Stimulated activated CD8-positive, alpha-beta memory T cell treated with anti-CD3 and anti-CD28 coated beads, Interleukin-15, amount 100 ng/mL, for 24 hours (primary cell): ENCODE results near the gene XXYLT1.
"Not testable (repeated sequence)": the region's sequence is repeated elsewhere in the genome, so short reads cannot be mapped to it uniquely, and the experiment has no call there.

Experiments used
- DNase-seq: peaks from one replicate; pipeline ENCODE4 v3.0.0-alpha.2; 2020; ENCODE audit warnings: low read depth

Gene XXYLT1

GRCh38 chr3:195042743-195043606 is 228.0 kb downstream of the XXYLT1 start:
- no peak for DNase-seq

DNA sequence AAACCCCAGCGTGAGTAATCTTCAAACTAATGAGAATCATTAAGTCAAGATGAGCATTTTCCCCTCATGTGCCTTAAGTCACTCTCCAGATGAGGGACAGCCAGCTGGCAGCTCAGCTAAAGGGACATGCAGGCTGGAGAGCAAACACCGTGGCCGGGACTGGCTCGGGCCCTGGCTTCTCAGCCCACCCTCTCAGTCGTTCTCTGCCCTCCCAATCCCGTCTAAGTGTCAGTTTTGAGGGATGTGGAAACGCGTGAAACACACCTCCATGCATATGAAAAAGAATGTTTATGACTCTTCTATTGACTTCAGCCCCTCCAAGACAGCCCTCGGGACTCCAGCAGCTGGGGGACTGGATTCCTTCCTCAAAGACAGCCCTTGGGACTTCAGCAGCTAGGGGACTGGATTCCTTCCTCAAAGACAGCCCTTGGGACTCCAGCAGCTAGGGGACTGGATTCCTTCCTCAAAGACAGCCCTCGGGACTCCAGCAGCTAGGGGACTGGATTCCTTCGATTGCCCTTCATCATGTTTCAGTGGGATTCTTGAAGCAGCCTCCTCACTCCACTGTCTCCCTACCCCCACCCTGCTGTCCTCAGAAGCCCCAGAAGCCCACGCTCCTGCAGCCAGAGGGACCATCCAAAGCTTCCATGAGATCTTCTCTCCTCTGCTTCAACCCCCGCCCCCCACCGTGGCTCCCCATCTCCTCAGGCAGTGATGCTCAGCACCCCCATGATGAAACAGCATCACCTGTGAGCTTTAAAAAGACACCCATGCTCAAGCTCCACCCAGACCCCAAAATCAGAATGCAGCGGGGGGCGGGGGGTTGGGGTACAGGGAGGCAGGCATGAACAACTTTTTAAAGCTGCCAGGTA is 228.9 kb downstream of the XXYLT1 start:
- DNase-seq = no peak

- DNase-seq = no peak
Observed at GRCh38 chr3:195040773-195041520, 230.0 kb downstream of the XXYLT1 start.

- no peak for DNase-seq
Observed at GRCh38 chr3:195040094-195040493, 230.9 kb downstream of the XXYLT1 start.

- no peak for DNase-seq
Observed at GRCh38 chr3:195039180-195039843, 231.6 kb downstream of the XXYLT1 start.

- DNase-seq = no peak
Observed at GRCh38 chr3:195038161-195038560, 232.8 kb downstream of the XXYLT1 start.

GRCh38 chr3:195037586-195037985 is 233.4 kb downstream of the XXYLT1 start:
- not testable (repeated sequence) for DNase-seq

GRCh38 chr3:195036974-195037373 is 234.0 kb downstream of the XXYLT1 start:
- no peak for DNase-seq

DNA sequence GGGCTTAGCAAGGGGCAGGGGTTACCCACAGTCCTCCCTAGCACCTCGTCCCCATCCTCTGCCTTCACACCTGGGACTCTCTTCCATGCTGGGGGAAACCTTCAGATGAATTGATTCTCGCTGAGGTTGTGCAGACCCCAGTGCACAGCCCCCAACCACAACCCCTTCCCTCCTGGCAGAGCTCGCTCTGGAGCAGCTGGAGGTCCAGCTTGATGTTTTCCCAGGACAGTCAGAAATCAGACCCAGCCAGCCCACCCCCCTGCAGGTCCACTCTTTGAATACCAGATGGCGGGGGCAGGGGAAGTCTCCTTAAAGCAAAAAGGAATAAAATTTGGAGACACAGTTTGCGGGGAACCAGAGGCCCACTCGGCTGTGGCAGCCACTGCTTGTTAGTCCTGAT is 234.4 kb downstream of the XXYLT1 start:
- no peak for DNase-seq

DNA sequence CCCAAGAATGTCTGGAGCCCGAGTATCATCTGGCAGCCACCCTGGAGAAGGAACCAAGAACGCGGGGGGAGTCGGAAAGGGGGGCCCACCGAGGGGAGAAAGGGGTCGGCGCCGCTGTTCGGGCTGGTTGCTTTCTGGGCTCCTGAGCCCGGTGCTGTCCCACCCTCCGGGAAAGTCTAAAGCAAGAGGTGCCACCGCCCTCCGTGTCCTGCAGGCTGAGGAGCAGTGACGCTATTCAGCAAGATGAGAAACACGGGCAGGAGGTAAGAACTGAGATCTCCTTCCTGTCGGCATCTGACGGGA is 234.8 kb downstream of the XXYLT1 start:
- DNase-seq = no peak

GRCh38 chr3:195035345-195036202 is 235.4 kb downstream of the XXYLT1 start:
- no peak for DNase-seq

GRCh38 chr3:195034541-195034940 is 236.4 kb downstream of the XXYLT1 start:
- DNase-seq = no peak

GRCh38 chr3:195034101-195034500 is 236.9 kb downstream of the XXYLT1 start:
- no peak for DNase-seq

DNA sequence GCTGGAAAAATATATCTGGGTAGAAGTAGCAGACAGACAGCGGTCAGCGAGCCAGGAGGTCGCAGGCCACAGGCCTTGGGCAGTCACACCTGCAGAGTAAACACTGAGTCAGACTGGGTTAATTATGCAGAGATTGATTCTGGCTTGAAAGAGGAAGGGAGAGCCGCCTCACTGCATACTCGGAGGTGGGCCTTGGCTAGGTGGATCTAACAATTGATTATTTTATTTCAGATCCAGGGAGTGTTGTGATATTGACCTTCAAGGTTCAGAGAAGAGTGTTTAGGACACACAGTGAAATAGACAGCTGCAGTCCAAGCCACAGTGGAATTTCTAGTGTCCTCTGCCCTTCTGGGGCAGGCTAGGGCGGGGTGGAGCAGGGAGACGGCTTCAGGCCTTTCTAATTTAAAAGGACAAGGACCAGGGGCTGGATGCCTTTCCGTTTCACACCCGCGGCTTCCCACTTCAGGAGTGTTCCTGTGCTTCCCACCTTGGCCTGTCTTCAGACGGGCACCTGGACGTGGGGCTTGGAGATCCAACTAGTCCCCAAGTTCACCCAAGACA is 237.3 kb downstream of the XXYLT1 start:
- DNase-seq = no peak

DNA sequence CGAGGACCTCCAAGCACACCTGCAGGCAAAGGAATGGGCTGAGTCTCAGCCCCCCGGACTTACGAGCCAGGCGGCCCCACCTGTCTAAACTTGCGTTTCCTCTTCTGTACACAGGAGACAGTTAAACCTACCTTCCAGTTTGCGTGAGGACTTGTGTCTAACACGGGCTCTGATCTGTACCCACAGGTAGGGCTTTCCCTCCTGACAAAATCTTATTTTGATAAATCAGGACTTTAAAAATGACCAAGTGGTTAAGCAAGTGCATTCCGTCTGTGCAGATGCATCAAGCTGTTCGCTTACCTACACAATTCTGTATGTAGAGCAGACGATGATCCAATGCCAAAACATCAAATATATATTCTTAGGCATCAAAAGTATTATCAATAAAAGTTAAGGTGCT is 238.0 kb downstream of the XXYLT1 start:
- DNase-seq = no peak

GRCh38 chr3:195032106-195032759 is 238.7 kb downstream of the XXYLT1 start:
- DNase-seq = no peak

DNA sequence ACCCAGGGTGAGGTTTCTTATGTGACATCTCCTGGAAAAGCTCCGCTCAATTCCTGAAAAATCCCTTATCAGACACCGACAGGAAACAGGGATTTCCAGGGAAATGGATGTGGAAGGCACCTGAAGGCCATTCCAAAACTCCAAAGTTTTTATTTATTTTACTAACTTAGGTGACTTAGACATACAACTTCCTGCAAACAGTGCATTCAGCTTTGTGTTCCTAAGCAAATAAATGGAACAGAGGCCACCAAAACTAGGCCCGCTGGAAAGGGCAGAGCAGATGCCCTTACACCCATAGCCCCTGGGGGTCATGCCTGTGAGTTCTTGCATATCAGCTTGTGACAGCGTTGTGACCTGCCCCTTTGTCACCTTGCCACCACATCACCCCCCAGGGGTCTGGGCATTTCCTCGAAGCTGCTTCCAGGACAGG is 239.4 kb downstream of the XXYLT1 start:
- no peak for DNase-seq

DNA sequence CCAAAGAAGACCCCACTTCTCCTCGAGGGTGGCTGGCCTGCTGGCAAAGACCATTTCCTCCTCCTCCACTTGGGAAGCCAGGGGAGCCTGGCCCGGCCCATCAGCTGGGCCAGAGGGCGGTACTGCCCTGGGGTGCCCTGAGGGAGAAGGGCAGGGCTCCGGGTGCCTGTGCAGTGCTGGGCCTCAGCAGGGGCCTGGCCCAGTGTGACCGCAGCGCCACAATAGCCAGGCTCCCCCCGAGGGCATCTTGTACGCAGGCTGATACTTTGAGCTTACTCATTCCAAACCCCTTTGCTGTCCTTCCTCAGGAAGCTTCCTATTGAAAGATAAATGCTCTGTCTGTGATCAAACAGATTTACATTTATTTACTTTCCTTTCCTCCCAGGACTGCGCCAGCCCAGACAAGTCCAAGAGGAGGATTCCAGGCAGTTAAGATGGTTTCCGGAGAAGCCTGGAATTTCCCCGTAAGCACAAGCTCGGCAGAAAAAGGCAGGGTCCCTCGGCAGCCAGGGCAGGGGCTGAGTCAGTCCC is 240.1 kb downstream of the XXYLT1 start:
- no peak for DNase-seq

DNA sequence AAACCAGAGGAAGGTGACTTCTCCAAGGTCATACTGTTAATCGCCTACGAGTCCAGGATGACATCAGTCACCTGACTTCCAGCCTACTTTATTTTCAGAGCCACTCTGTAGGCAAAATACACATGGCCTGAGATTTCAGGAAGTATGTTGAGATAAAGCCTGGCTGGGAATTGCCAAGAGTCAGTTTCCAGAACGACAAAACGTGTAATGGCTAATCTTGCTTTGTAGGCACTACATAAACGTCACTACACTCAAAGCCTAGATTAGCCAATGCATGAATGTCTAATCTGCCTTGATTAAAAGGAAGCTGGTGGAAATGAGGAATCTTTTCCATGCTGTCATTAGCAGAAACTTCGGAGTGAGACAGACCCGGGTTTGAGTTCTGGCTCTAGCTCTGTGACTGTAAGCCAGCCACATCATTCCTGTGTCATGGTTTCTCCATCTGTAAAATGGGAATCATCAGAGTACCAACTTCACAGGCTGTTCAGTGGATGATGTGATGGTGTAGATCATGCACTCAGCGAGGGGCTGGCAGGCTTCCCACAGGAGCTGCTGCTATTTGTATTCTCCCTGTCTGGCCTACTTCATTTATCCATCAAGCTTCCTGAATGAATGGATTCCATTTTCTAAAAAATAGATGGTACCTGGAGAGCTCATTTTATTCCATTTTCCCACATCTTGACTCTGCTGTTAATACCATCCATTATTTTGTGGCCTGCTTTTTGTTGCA is 241.9 kb downstream of the XXYLT1 start:
- DNase-seq = no peak
